WTC11 (cell line): ENCODE results near the gene CCDC30. TPM values are rescaled to one million over a fixed set of nuclear protein-coding genes. Genes with fewer than 3 reads are reported as not detected.

Source experiments
- ATAC-seq: fragments of 200-7000 bp; cut with Tn5 transposase; 2 replicates; pipeline ENCODE4 v1.10.0; 2021; ENCODE audit warnings: mild to moderate bottlenecking, moderate library complexity
- CTCF ChIA-PET: fragments of 300-600 bp; sonication (Branson Sonifier 250); formaldehyde crosslinking; loops from one replicate; lab custom pipeline; 2021; ENCODE audit warnings: antibody characterized with exemption; lab: Charles Lee
- POLR2A ChIA-PET: fragments of 350-600 bp; sonication (Branson Sonifier 250); formaldehyde crosslinking; loops from one replicate; lab custom pipeline; 2021; ENCODE audit warnings: antibody characterized with exemption; lab: Charles Lee
- DNase-seq: peaks from one replicate; pipeline ENCODE4 v3.0.0; 2021; ENCODE audit warnings: low spot score
- H3K27ac Mint-ChIP-seq: 2 replicates; pipeline ENCODE4 v1.8.0; 2021; ENCODE audit warnings: mixed read lengths
- H3K27me3 Mint-ChIP-seq: 2 replicates; pipeline ENCODE4 v1.8.0; 2021; ENCODE audit warnings: low read depth, mild to moderate bottlenecking, moderate library complexity, mixed read lengths
- H3K36me3 Mint-ChIP-seq: 2 replicates; pipeline ENCODE4 v1.8.0; 2021; ENCODE audit warnings: mixed read lengths
- H3K4me1 Mint-ChIP-seq: 2 replicates; pipeline ENCODE4 v1.8.0; 2022; ENCODE audit warnings: mixed read lengths
- H3K4me3 Mint-ChIP-seq: 2 replicates; pipeline ENCODE4 v1.8.0; 2021; ENCODE audit warnings: mild to moderate bottlenecking, moderate library complexity, mixed read lengths
- H3K9me3 Mint-ChIP-seq: 2 replicates; pipeline ENCODE4 v1.8.0; 2021; ENCODE audit warnings: mixed read lengths
- AR ChIP-seq: fragments of 250-450 bp; sonication (Bioruptor Pico); IDR thresholded peaks from 2 replicates; pipeline ENCODE4 v1.9.0; 2021; ENCODE audit warnings: mild to moderate bottlenecking
- ATF2 ChIP-seq: sonication (generic); formaldehyde crosslinking; IDR thresholded peaks from 2 replicates; pipeline ENCODE4 v1.8.1; 2022; ENCODE audit warnings: low read depth, missing genetic modification reagents, borderline replicate concordance
- CREM ChIP-seq: sonication (generic); formaldehyde crosslinking; IDR thresholded peaks from 2 replicates; pipeline ENCODE4 v1.8.1; 2022; ENCODE audit warnings: mild to moderate bottlenecking, missing genetic modification reagents, moderate library complexity
- E2F4 ChIP-seq: sonication (generic); formaldehyde crosslinking; IDR thresholded peaks from 2 replicates; pipeline ENCODE4 v1.8.1; 2022; ENCODE audit warnings: low read depth, mild to moderate bottlenecking, moderate library complexity, missing genetic modification reagents, borderline replicate concordance
- ERG ChIP-seq: fragments of 250-450 bp; sonication (Bioruptor Pico); IDR thresholded peaks from 2 replicates; pipeline ENCODE4 v1.8.0; 2021; ENCODE audit warnings: mild to moderate bottlenecking
- FOXJ3 ChIP-seq: sonication (generic); formaldehyde crosslinking; IDR thresholded peaks from 2 replicates; pipeline ENCODE4 v1.9.0; 2021; ENCODE audit warnings: missing genetic modification reagents, mild to moderate bottlenecking, borderline replicate concordance
- FOXP4 ChIP-seq: sonication (generic); formaldehyde crosslinking; IDR thresholded peaks from 2 replicates; pipeline ENCODE4 v1.8.0; 2022; ENCODE audit warnings: mild to moderate bottlenecking, missing genetic modification reagents
- IRF1 ChIP-seq: sonication (generic); formaldehyde crosslinking; IDR thresholded peaks from 2 replicates; pipeline ENCODE4 v1.8.0; 2023; ENCODE audit warnings: missing genetic modification reagents
- NR1H2 ChIP-seq: sonication (generic); formaldehyde crosslinking; IDR thresholded peaks from 2 replicates; pipeline ENCODE4 v1.9.0; 2021; ENCODE audit warnings: mild to moderate bottlenecking, moderate library complexity, missing genetic modification reagents
- PRRX2 ChIP-seq: fragments of 250-450 bp; sonication (Bioruptor Pico); IDR thresholded peaks from 2 replicates; pipeline ENCODE4 v1.8.0; 2021; ENCODE audit warnings: mild to moderate bottlenecking
- TEAD1 ChIP-seq: sonication (generic); formaldehyde crosslinking; IDR thresholded peaks from 2 replicates; pipeline ENCODE4 v1.8.0; 2022; ENCODE audit warnings: mild to moderate bottlenecking, missing genetic modification reagents
- ZBTB21 ChIP-seq: sonication (generic); formaldehyde crosslinking; IDR thresholded peaks from 2 replicates; pipeline ENCODE4 v1.8.1; 2023; ENCODE audit warnings: mild to moderate bottlenecking, missing genetic modification reagents, borderline replicate concordance
- ZNF121 ChIP-seq: sonication (generic); formaldehyde crosslinking; IDR thresholded peaks from 2 replicates; pipeline ENCODE4 v1.8.0; 2023; ENCODE audit warnings: missing genetic modification reagents
- ZNF425 ChIP-seq: fragments of 250-450 bp; sonication (Bioruptor Pico); conservative IDR thresholded peaks from 2 replicates; pipeline ENCODE4 v1.9.0; 2021; ENCODE audit warnings: mild to moderate bottlenecking
- ZNF512 ChIP-seq: sonication (generic); formaldehyde crosslinking; IDR thresholded peaks from 2 replicates; pipeline ENCODE4 v1.8.1; 2022; ENCODE audit warnings: missing genetic modification reagents, borderline replicate concordance
- total RNA-seq: library from RNA; stranded (reverse); gene quantifications from 3 replicates; pipeline ENCODE4 v1.2.3, GENCODE V29; 2021

Gene CCDC30
- total RNA-seq, 1 experiment from 2014 or later: 0.92 TPM

- TF ChIP-seq E2F4 (CRISPR knock-in tag) (no peak), IRF1 (CRISPR knock-in tag) (no peak), PRRX2 (CRISPR knock-in tag) (no peak)
Observed at GRCh38 chr1:42480921-42481320, 17.8 kb downstream of the CCDC30 start (continued).

GRCh38 chr1:42482635-42483153 lies 19.6 kb downstream of the CCDC30 start:
- H3K4me1 Mint-ChIP-seq: 0 out of 2 replicates have a peak, but pooled peaks cover 2% of the 10 kb centered on the region
- ATAC-seq: no peak
- no peaks in the 10 kb centered on the region for H3K36me3 Mint-ChIP-seq
- H3K9me3 Mint-ChIP-seq: no peaks in the 10 kb centered on the region
- TF ChIP-seq ZBTB21 (CRISPR knock-in tag) (no peak), ZNF425 (CRISPR knock-in tag) (no peak), FOXJ3 (CRISPR knock-in tag) (no peak), TEAD1 (CRISPR knock-in tag) (no peak), E2F4 (CRISPR knock-in tag) (no peak)
- POLR2A ChIA-PET: no interaction called here
- CTCF ChIA-PET: no interaction called here
- H3K27me3 Mint-ChIP-seq: peaks cover 4% of the 10 kb centered on the region; the same call in 1 of the 2 replicates
- no peak overlapping the region for H3K4me3 Mint-ChIP-seq
- H3K27ac Mint-ChIP-seq: no peak overlapping the region
- DNase-seq: no peak

- Mint-ChIP-seq H3K4me1 (0 out of 2 replicates have a peak, but pooled peaks cover 2% of the 10 kb centered on the region), H3K27me3 (peaks cover 8% of the 10 kb centered on the region), H3K27ac (no peak overlapping the region), H3K36me3 (no peaks in the 10 kb centered on the region), H3K4me3 (no peak overlapping the region), H3K9me3 (no peaks in the 10 kb centered on the region)
- POLR2A ChIA-PET: no interaction called here
- ATAC-seq (no peak), DNase-seq (no peak)
- CTCF ChIA-PET: no interaction called here
- TF ChIP-seq ZNF121 (CRISPR knock-in tag) (no peak), NR1H2 (CRISPR knock-in tag) (no peak), CREM (CRISPR knock-in tag) (no peak), ERG (CRISPR knock-in tag) (no peak), FOXP4 (CRISPR knock-in tag) (no peak), AR (CRISPR knock-in tag) (no peak), ZNF512 (CRISPR knock-in tag) (no peak), ATF2 (CRISPR knock-in tag) (no peak)
Observed at GRCh38 chr1:42484382-42484781, 21.3 kb downstream of the CCDC30 start.
